CD14-positive monocyte (primary cell): ENCODE measurements around the gene KCNS1. TPM values are rescaled to one million over a fixed set of nuclear protein-coding genes. Genes with fewer than 3 reads are reported as not detected.

ENCODE experiments used
- DNase-seq, 3 donors: peaks; one replicate each; pipeline ENCODE4 v3.0.0-alpha.2; 2011 to 2022
- H2AFZ ChIP-seq: 2 replicates; pipeline ENCODE4 v1.6.0; 2012; ENCODE audit warnings: mild to moderate bottlenecking, low read depth, low read length, inconsistent platforms; ENCODE audit not compliant: insufficient read depth, poor library complexity, severe bottlenecking
- H3K27ac ChIP-seq, 2 donors: 1 replicate in 1 of 2; 2 replicates in 1 of 2; pipeline ENCODE4 v1.5.1; 2012 to 2013; ENCODE audit warnings: low read length in 2 of 2, control low read depth in 1 of 2, inconsistent platforms in 1 of 2, low read depth in 1 of 2, mild to moderate bottlenecking in 1 of 2
- H3K27me3 ChIP-seq, 2 donors: one replicate each; pipeline versions ENCODE4 v1.6.0 to v1.6.1; 2011 to 2013; ENCODE audit warnings: low read length in 2 of 2; ENCODE audit not compliant: control insufficient read depth in 2 of 2, insufficient read depth in 2 of 2
- H3K36me3 ChIP-seq, 2 donors: replicated peaks in 1 of 2; 1 replicate in 1 of 2; 2 replicates in 1 of 2; pipeline versions ENCODE4 v1.5.1 to v1.6.1; 2012 to 2013; ENCODE audit warnings: low read length in 2 of 2, control low read depth in 1 of 2, inconsistent platforms in 1 of 2, mild to moderate bottlenecking in 1 of 2; ENCODE audit not compliant: insufficient read depth in 2 of 2, control insufficient read depth in 1 of 2
- H3K4me1 ChIP-seq, 2 donors: 1 replicate in 1 of 2; 2 replicates in 1 of 2; pipeline versions ENCODE4 v1.5.1 to v1.6.1; 2012 to 2013; ENCODE audit warnings: low read length in 2 of 2, control low read depth in 1 of 2, inconsistent platforms in 1 of 2, mild to moderate bottlenecking in 1 of 2, moderate library complexity in 1 of 2; ENCODE audit not compliant: insufficient read depth in 2 of 2, control insufficient read depth in 1 of 2
- H3K4me2 ChIP-seq: replicated peaks from 2 replicates; pipeline ENCODE3; 2012; ENCODE audit warnings: low read length, moderate library complexity, mild to moderate bottlenecking; ENCODE audit not compliant: poor library complexity, severe bottlenecking; ENCODE audit errors: extremely low read depth
- H3K4me3 ChIP-seq, 3 experiments: fragments of 200-600 bp in 1 of 3; sonication (generic) in 1 of 3; replicated peaks in 1 of 3; 1 replicate in 2 of 3; 2 replicates in 1 of 3; pipeline ENCODE4 v1.5.1; 2011 to 2013; ENCODE audit warnings: low read length in 3 of 3, mild to moderate bottlenecking in 3 of 3, control low read depth in 2 of 3, low read depth in 2 of 3, inconsistent platforms in 1 of 3, moderate library complexity in 1 of 3
- H3K79me2 ChIP-seq: 2 replicates; pipeline ENCODE4 v1.6.0; 2012; ENCODE audit warnings: mild to moderate bottlenecking, control low read depth, inconsistent platforms, low read length, moderate library complexity; ENCODE audit not compliant: insufficient read depth
- H3K9ac ChIP-seq: 2 replicates; pipeline ENCODE4 v1.6.0; 2017; ENCODE audit warnings: low read length, mild to moderate bottlenecking; ENCODE audit not compliant: insufficient read depth, poor library complexity, severe bottlenecking
- H3K9me3 ChIP-seq, 2 donors: replicated peaks in 1 of 2; 1 replicate in 1 of 2; 2 replicates in 1 of 2; pipeline versions ENCODE4 v1.5.1 to v1.6.1; 2012 to 2013; ENCODE audit warnings: low read length in 2 of 2, control low read depth in 1 of 2; ENCODE audit not compliant: control insufficient read depth in 1 of 2, insufficient read depth in 1 of 2
- H4K20me1 ChIP-seq: 2 replicates; pipeline ENCODE4 v1.6.0; 2012; ENCODE audit warnings: mild to moderate bottlenecking, low read length, control low read depth, moderate library complexity; ENCODE audit not compliant: insufficient read depth
- H3K27ac Mint-ChIP-seq, 7 donors: one replicate each; pipeline ENCODE4 v1.8.0; 2020; ENCODE audit warnings: mild to moderate bottlenecking in 7 of 7, mixed read lengths in 7 of 7, moderate library complexity in 6 of 7, inconsistent platforms in 2 of 7
- H3K27me3 Mint-ChIP-seq, 3 donors: one replicate each; pipeline ENCODE4 v1.8.0; 2021 to 2022; ENCODE audit warnings: low read depth in 3 of 3, mild to moderate bottlenecking in 3 of 3, mixed read lengths in 3 of 3, moderate library complexity in 3 of 3, inconsistent platforms in 1 of 3
- H3K36me3 Mint-ChIP-seq, 2 donors: one replicate each; pipeline ENCODE4 v1.8.0; 2020; ENCODE audit warnings: mixed read lengths in 2 of 2, inconsistent platforms in 1 of 2, mild to moderate bottlenecking in 1 of 2
- H3K4me1 Mint-ChIP-seq: one replicate; pipeline ENCODE4 v1.8.0; 2020; ENCODE audit warnings: mild to moderate bottlenecking, mixed read lengths
- H3K4me3 Mint-ChIP-seq, 2 donors: one replicate each; pipeline ENCODE4 v1.8.0; 2020; ENCODE audit warnings: mild to moderate bottlenecking in 2 of 2, mixed read lengths in 2 of 2, moderate library complexity in 1 of 2
- H3K9me3 Mint-ChIP-seq, 7 donors: one replicate each; pipeline ENCODE4 v1.8.0; 2020 to 2022; ENCODE audit warnings: mixed read lengths in 7 of 7, mild to moderate bottlenecking in 6 of 7, moderate library complexity in 6 of 7, inconsistent platforms in 2 of 7
- WGBS: methylation state at CpG from one replicate; pipeline ENCODE4 v1.1.5; 2013; ENCODE audit warnings: missing lambda C conversion rate; ENCODE audit not compliant: insufficient coverage; 5-methylcytosine and 5-hydroxymethylcytosine counted together
- intact Hi-C, 2 donors: fragments of 100-400 bp; cut with micrococcal nuclease; formaldehyde crosslinking; loops; one replicate each; pipeline versions ENCODE4 v1.15.0 to v1.15.1; 2023
- polyA plus RNA-seq, 3 donors: library from polyadenylated mRNA; depleted of rRNA in 1 of 3; unstranded in 2 of 3; stranded (reverse) in 1 of 3; fragments of 300-500 nt in 2 of 3; fragments of >200 nt in 1 of 3; fragmentation: Illumina TruSeq in 2 of 3; gene quantifications; 1 replicate in 2 of 3; 2 replicates in 1 of 3; pipeline ENCODE4 v1.2.3, GENCODE V29; 2012 to 2021
- TF ChIP-seq, protein P1 (sequence below): fragments of 200-600 bp; IDR thresholded peaks from one replicate; pipeline ENCODE4 v1.8.0; 2022; ENCODE audit warnings: antibody characterized with exemption, mild to moderate bottlenecking

Gene KCNS1
- polyA plus RNA-seq, 3 donors: 0.23 TPM; not detected in 2

- no peak for DNase-seq
- Mint-ChIP-seq H3K27me3 (peaks cover 13 to 34% (median 14%) of the 10 kb centered on the region in 3 donors), H3K4me1 (no peaks in the 10 kb centered on the region), H3K36me3 (no peaks in the 10 kb centered on the region), H3K27ac (no peak overlapping the region), H3K4me3 (no peak overlapping the region), H3K9me3 (peaks cover 0 to 1% (median 0%) of the 10 kb centered on the region in 7 donors)
- H2AFZ ChIP-seq: no peak overlapping the region
- no peaks in the 10 kb centered on the region for H3K9me3 ChIP-seq
- H3K4me1 ChIP-seq: no peaks in the 10 kb centered on the region
- WGBS: 100% methylated on average over 1 of the region's 2 CpGs
- no peaks in the 10 kb centered on the region for H4K20me1 ChIP-seq
- H3K27ac ChIP-seq: no peak overlapping the region
- H3K9ac ChIP-seq: no peak overlapping the region
- TF ChIP-seq, protein P1, sequence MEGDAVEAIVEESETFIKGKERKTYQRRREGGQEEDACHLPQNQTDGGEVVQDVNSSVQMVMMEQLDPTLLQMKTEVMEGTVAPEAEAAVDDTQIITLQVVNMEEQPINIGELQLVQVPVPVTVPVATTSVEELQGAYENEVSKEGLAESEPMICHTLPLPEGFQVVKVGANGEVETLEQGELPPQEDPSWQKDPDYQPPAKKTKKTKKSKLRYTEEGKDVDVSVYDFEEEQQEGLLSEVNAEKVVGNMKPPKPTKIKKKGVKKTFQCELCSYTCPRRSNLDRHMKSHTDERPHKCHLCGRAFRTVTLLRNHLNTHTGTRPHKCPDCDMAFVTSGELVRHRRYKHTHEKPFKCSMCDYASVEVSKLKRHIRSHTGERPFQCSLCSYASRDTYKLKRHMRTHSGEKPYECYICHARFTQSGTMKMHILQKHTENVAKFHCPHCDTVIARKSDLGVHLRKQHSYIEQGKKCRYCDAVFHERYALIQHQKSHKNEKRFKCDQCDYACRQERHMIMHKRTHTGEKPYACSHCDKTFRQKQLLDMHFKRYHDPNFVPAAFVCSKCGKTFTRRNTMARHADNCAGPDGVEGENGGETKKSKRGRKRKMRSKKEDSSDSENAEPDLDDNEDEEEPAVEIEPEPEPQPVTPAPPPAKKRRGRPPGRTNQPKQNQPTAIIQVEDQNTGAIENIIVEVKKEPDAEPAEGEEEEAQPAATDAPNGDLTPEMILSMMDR: no peak
- H3K36me3 ChIP-seq: no peaks in the 10 kb centered on the region
- no peaks in the 10 kb centered on the region for H3K79me2 ChIP-seq
- peaks cover 9 to 15% of the 10 kb centered on the region in 2 donors for H3K27me3 ChIP-seq
- H3K4me3 ChIP-seq: no peak overlapping the region
- intact Hi-C loops: no loop called here
- H3K4me2 ChIP-seq: no peak overlapping the region
These were observed 20.5 kb upstream of the KCNS1 start for GRCh38 chr20:45121388-45121787.

DNA sequence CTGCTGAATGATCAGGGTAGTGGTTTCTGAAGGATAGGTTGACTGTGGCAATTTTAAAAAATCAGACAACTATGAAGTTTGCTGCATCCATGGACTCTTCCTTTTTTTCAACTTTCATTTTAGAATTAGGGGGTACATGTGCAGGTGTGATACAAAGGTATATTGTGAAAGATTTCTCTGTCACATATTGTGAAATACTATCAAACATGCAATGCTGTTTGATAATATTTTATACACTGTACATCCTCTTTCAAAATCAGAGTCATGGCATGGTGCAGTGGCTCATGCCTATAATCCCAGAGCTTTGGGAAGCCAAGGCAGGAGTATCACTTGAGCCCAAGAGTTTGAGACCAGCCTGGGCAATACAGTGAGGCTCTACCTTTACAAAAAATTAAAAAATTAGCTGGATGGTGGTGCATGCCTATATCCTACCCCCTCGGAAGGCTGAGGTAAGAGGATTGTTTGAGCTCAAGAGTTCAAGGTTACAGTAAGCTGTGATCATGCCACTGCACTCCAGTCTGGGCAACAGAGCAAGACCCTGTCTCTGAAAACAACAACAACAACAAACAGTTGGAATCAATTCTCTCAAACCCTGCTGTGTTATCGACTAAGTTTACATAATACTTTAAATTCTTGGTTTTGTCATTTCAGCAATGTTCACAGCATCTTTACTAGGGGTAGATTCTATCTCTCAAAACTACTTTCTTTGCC lies 18.8 kb upstream of the KCNS1 start:
- Mint-ChIP-seq H3K27ac (no peak overlapping the region), H3K4me1 (no peaks in the 10 kb centered on the region), H3K36me3 (no peaks in the 10 kb centered on the region), H3K9me3 (peaks cover 0 to 1% (median 0%) of the 10 kb centered on the region in 7 donors), H3K27me3 (peaks cover 13 to 37% (median 13%) of the 10 kb centered on the region in 3 donors), H3K4me3 (no peak overlapping the region)
- DNase-seq: no peak
- no CpG with 5 or more reads among the region's 2 CpGs for WGBS
- intact Hi-C loops: no loop called here
- TF ChIP-seq, protein P1: no peak
- Histone ChIP-seq H3K27me3 (peaks cover 5 to 7% of the 10 kb centered on the region in 2 donors), H3K27ac (no peak overlapping the region), H4K20me1 (no peaks in the 10 kb centered on the region), H3K4me1 (no peaks in the 10 kb centered on the region), H2AFZ (no peak overlapping the region), H3K9ac (no peak overlapping the region), H3K36me3 (no peaks in the 10 kb centered on the region), H3K9me3 (no peaks in the 10 kb centered on the region), H3K4me3 (no peak overlapping the region), H3K4me2 (no peak overlapping the region), H3K79me2 (no peaks in the 10 kb centered on the region)
